AG10803 (cell line): ENCODE results near the gene APPBP2.
"Not testable (repeated sequence)": the region's sequence is repeated elsewhere in the genome, so short reads cannot be mapped to it uniquely, and the experiment has no call there.

ENCODE experiments used
- DNase-seq: peaks from one replicate; pipeline ENCODE4 v3.0.0; 2010; ENCODE audit warnings: low read depth
- H3K4me3 ChIP-seq: 2 replicates; pipeline ENCODE4 v1.5.1; 2011; ENCODE audit warnings: mild to moderate bottlenecking, low read length, control low read depth
- CTCF ChIP-seq: conservative IDR thresholded peaks from 2 replicates; pipeline ENCODE4 v1.5.1; 2011; ENCODE audit warnings: mild to moderate bottlenecking, low read length, control low read depth, inconsistent platforms

The APPBP2 gene

GRCh38 chr17:60524463-60525327, 1.3 kb downstream of the APPBP2 start:
- peak overlapping the region; percentile 74 for H3K4me3 ChIP-seq
- DNase-seq: no peak
- no peak for TF ChIP-seq CTCF

GRCh38 chr17:60523822-60524221, 2.2 kb downstream of the APPBP2 start:
- no peak for DNase-seq
- peak overlapping the region; percentile 74 for H3K4me3 ChIP-seq
- TF ChIP-seq CTCF: no peak

GRCh38 chr17:60522889-60523626, 3.0 kb downstream of the APPBP2 start:
- DNase-seq: no peak
- H3K4me3 ChIP-seq: peak overlapping the region; percentile 20
- TF ChIP-seq CTCF: no peak

DNA sequence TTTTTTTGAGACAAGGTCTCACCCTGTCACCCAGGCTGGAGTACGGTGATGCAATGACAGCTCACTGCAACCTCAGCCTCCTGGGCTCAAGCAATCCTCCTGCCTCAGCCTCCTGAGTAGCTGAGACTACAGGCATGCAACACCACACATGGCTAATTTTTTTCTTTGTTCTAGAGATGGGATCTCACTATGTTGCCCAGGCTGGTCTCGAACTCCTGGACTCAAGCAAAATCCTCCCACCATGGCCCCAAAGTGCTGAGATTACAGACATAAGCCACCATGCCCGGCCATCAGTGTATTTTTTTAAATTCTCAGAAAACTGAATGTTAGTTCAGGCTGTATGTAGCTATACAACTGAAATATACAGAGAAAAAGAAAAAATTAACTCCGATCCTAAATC, 6.2 kb downstream of the APPBP2 start:
- no peak overlapping the region for H3K4me3 ChIP-seq
- DNase-seq: no peak
- no peak for TF ChIP-seq CTCF

GRCh38 chr17:60515683-60516082, 10.4 kb downstream of the APPBP2 start:
- not testable (repeated sequence) for DNase-seq

GRCh38 chr17:60515199-60515598, 10.8 kb downstream of the APPBP2 start:
- DNase-seq, H3K4me3 ChIP-seq: not testable (repeated sequence)

More at GRCh38 chr17:60515683-60516082, 10.4 kb downstream of the APPBP2 start:
- not testable (repeated sequence) for H3K4me3 ChIP-seq

- no peak for DNase-seq
- no peak for TF ChIP-seq CTCF
- H3K4me3 ChIP-seq: no peak overlapping the region
Measured at GRCh38 chr17:60514500-60514899, 11.5 kb downstream of the APPBP2 start.

- no peak for TF ChIP-seq CTCF
- no peak for DNase-seq
- H3K4me3 ChIP-seq: no peak overlapping the region
Measured at GRCh38 chr17:60514053-60514452, 12.0 kb downstream of the APPBP2 start.
